PC-9 (cell line): ENCODE results near the gene HCN4. TPM values are rescaled to one million over a fixed set of nuclear protein-coding genes. Genes with fewer than 3 reads are reported as not detected.

Experiments used
- BruUV-seq: library from RNA; stranded (reverse); fragments of 400-500 nt; replicated peaks from 2 replicates; lab custom pipeline; 2021; lab: Mats Ljungman, UMichigan
- CTCF ChIA-PET: fragments of 300-600 bp; sonication (Branson Sonifier 250); formaldehyde crosslinking; loops from one replicate; lab custom pipeline; 2022; ENCODE audit warnings: antibody characterized with exemption; lab: Charles Lee
- POLR2A ChIA-PET: fragments of 300-600 bp; sonication (Branson Sonifier 250); formaldehyde crosslinking; loops from one replicate; lab custom pipeline; 2022; ENCODE audit warnings: antibody characterized with exemption; ENCODE audit not compliant: unreplicated experiment; lab: Charles Lee
- DNase-seq, 2 experiments: peaks; one replicate each; pipeline versions ENCODE4 v3.0.0 to v3.0.0-alpha.2; 2015 to 2022; ENCODE audit warnings: mixed read lengths in 1 of 2
- H2AFZ ChIP-seq: fragments of 200-600 bp; sonication (generic); 2 replicates; pipeline ENCODE4 v1.8.1; 2017; ENCODE audit warnings: antibody characterized with exemption
- H3F3A ChIP-seq: fragments of 200-600 bp; sonication (generic); 2 replicates; pipeline ENCODE4 v1.8.1; 2017; ENCODE audit warnings: antibody characterized with exemption, mild to moderate bottlenecking, low read depth; ENCODE audit not compliant: insufficient read depth
- H3K27ac ChIP-seq: fragments of 200-600 bp; sonication (generic); 2 replicates; pipeline ENCODE4 v1.6.1; 2016; ENCODE audit warnings: mixed run types
- H3K27me3 ChIP-seq: fragments of 200-600 bp; sonication (generic); 2 replicates; pipeline ENCODE4 v1.6.1; 2016; ENCODE audit warnings: low read depth, mixed run types; ENCODE audit not compliant: insufficient read depth
- H3K36me3 ChIP-seq: fragments of 200-600 bp; sonication (generic); 2 replicates; pipeline ENCODE4 v1.6.1; 2016; ENCODE audit warnings: low read depth, mixed run types
- H3K4me1 ChIP-seq: fragments of 200-600 bp; sonication (generic); replicated peaks from 2 replicates; pipeline ENCODE4 v1.6.1; 2016; ENCODE audit warnings: mixed run types; ENCODE audit not compliant: insufficient read depth
- H3K4me2 ChIP-seq: fragments of 200-600 bp; sonication (generic); 2 replicates; pipeline ENCODE4 v1.6.1; 2017; ENCODE audit warnings: mixed run types
- H3K4me3 ChIP-seq: fragments of 200-600 bp; sonication (generic); 2 replicates; pipeline ENCODE4 v1.6.1; 2016; ENCODE audit warnings: mixed run types
- H3K79me2 ChIP-seq: fragments of 200-600 bp; sonication (generic); 2 replicates; pipeline ENCODE4 v1.6.1; 2017; ENCODE audit warnings: low read depth, mixed run types
- H3K9me2 ChIP-seq: fragments of 200-600 bp; sonication (generic); 2 replicates; pipeline ENCODE4 v1.8.1; 2017; ENCODE audit warnings: mild to moderate bottlenecking; ENCODE audit not compliant: insufficient read depth
- H3K9me3 ChIP-seq: fragments of 200-600 bp; sonication (generic); 2 replicates; pipeline ENCODE4 v1.8.1; 2016; ENCODE audit warnings: low read depth; ENCODE audit not compliant: insufficient read depth
- H4K20me1 ChIP-seq: fragments of 200-600 bp; sonication (generic); 2 replicates; pipeline ENCODE4 v1.8.1; 2017; ENCODE audit not compliant: insufficient read depth
- EZH2 ChIP-seq: fragments of 200-600 bp; sonication (generic); IDR thresholded peaks from 2 replicates; pipeline ENCODE4 v1.8.0; 2017; ENCODE audit warnings: antibody characterized with exemption, low read depth
- intact Hi-C: fragments of 100-400 bp; cut with micrococcal nuclease; formaldehyde crosslinking; loops from one replicate; pipeline ENCODE4 v1.10.0; 2022; ENCODE audit not compliant: unreplicated experiment
- total RNA-seq: library from RNA; stranded (reverse); gene quantifications from 2 replicates; pipeline ENCODE4 v1.2.3, GENCODE V29; 2021
- TF ChIP-seq, protein P1 (sequence below): fragments of 200-600 bp; sonication (generic); conservative IDR thresholded peaks from 2 replicates; pipeline ENCODE4 v1.6.1; 2017; ENCODE audit warnings: mixed run types, antibody characterized with exemption, mild to moderate bottlenecking, moderate library complexity

Gene HCN4
- total RNA-seq, 1 experiment from 2014 or later, result not detected

DNA sequence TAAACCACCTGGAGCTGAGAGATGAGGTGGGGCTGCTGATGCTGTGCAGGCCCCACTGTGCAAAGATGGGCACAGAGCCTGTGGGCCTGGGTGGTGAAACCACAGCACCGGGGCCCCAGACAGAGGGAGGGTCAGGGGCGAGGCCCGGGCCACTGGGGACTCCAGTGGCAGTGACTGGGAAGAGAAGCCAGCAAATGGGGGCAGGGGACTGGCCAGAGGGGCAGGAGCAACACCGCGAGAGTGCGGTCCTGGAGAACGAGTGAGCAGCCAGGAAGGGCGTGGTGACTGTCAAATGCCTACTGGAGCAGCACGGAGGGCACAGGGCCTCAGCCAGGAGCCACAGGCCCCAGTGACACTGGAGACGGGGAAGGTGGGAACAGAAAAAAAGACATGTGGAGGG lies 39.8 kb downstream of the HCN4 start:
- intact Hi-C loops, result no loop called here
- CTCF ChIA-PET, result no interaction called here
- TF ChIP-seq EZH2, result no peak
- TF ChIP-seq, protein P1, sequence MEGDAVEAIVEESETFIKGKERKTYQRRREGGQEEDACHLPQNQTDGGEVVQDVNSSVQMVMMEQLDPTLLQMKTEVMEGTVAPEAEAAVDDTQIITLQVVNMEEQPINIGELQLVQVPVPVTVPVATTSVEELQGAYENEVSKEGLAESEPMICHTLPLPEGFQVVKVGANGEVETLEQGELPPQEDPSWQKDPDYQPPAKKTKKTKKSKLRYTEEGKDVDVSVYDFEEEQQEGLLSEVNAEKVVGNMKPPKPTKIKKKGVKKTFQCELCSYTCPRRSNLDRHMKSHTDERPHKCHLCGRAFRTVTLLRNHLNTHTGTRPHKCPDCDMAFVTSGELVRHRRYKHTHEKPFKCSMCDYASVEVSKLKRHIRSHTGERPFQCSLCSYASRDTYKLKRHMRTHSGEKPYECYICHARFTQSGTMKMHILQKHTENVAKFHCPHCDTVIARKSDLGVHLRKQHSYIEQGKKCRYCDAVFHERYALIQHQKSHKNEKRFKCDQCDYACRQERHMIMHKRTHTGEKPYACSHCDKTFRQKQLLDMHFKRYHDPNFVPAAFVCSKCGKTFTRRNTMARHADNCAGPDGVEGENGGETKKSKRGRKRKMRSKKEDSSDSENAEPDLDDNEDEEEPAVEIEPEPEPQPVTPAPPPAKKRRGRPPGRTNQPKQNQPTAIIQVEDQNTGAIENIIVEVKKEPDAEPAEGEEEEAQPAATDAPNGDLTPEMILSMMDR, result no peak

DNA sequence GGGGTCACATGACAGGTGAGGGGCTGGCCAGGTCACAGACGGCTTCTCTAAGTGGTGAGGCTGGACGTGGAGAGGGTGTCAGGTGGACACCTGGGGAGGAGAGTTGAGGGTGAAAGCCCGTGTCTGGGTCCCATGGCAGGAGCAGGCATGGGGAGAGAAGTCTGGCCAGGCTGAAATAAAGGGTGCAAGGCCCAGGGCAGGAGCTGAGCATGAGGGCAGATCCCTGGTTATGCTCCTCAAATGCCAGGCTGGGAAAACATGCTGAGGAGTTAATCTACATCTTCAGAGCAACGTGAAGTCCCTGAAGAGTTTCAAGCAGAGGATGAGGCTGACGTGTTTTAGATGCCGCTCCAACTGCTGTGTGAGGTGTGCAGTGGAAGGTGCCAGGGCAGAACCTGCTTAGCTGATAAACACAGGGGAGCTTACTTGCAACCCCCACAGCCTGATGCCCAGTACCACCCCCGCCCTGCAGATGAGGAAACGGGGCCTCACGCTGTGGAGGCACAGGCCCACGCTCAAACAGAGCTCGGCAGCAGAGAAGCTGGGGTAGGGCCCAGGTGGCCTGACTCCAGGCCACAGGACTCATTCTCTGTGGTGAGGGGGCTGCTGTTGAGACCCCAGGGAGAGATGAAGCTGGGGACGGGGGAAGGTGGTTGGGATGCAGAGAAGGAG lies 40.5 kb downstream of the HCN4 start:
- Histone ChIP-seq H3K79me2 (no peaks in the 10 kb centered on the region), H3K4me2 (no peak overlapping the region), H3K4me1 (no peaks in the 10 kb centered on the region), H3F3A (no peaks in the 10 kb centered on the region), H3K27ac (no peak overlapping the region), H3K4me3 (no peak overlapping the region), H4K20me1 (no peaks in the 10 kb centered on the region), H3K27me3 (peaks cover 2% of the 10 kb centered on the region; the same call in 1 of the 2 replicates), H2AFZ (no peak overlapping the region), H3K9me2 (no peaks in the 10 kb centered on the region), H3K36me3 (no peaks in the 10 kb centered on the region), H3K9me3 (no peaks in the 10 kb centered on the region)
- CTCF ChIA-PET, result no interaction called here
- no peak for DNase-seq
- TF ChIP-seq, protein P1, result no peak
- no peak for TF ChIP-seq EZH2
- intact Hi-C loops, result no loop called here
- POLR2A ChIA-PET, result no interaction called here
- no TSS peak for BruUV-seq

More for the DNA sequence above, 39.8 kb downstream of the HCN4 start:
- no peak for DNase-seq
- H3K27ac ChIP-seq, result no peak overlapping the region
- no peaks in the 10 kb centered on the region for H3K36me3 ChIP-seq
- no peaks in the 10 kb centered on the region for H3F3A ChIP-seq
- POLR2A ChIA-PET, result no interaction called here
- H3K79me2 ChIP-seq, result no peaks in the 10 kb centered on the region
- no peaks in the 10 kb centered on the region for H4K20me1 ChIP-seq
- H3K4me3 ChIP-seq, result no peak overlapping the region
- BruUV-seq, result no TSS peak
- H3K9me3 ChIP-seq, result no peaks in the 10 kb centered on the region
- H3K9me2 ChIP-seq, result no peaks in the 10 kb centered on the region
- no peaks in the 10 kb centered on the region for H3K4me1 ChIP-seq
- no peak overlapping the region for H3K4me2 ChIP-seq
- no peak overlapping the region for H2AFZ ChIP-seq
- H3K27me3 ChIP-seq, result peaks cover 4% of the 10 kb centered on the region; the same call in 1 of the 2 replicates

DNA sequence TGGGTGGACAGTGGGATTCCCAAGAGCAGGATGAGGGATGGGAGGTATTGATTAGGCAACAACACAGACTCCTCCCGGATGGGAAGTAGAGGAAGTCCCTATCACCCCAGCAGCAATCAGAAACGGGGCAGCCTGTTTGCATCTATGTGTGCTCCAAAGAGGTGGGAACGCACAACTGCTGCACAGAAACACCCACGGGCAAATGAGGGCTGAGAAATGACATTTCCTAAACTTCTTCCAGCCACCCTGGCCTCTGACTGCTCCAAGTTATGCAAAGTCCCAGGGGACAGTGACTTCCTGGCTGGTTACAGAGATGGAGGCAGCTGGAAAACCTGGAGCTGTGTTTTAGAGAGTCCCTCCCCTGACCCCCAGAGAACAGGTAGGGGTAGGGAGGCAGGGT lies 42.6 kb downstream of the HCN4 start:
- Histone ChIP-seq H3K27me3 (peaks cover 2% of the 10 kb centered on the region; the same call in 1 of the 2 replicates), H3K4me2 (no peak overlapping the region), H3K9me3 (no peaks in the 10 kb centered on the region), H3F3A (no peaks in the 10 kb centered on the region), H3K4me1 (no peaks in the 10 kb centered on the region), H3K9me2 (no peaks in the 10 kb centered on the region), H3K27ac (no peak overlapping the region), H4K20me1 (no peaks in the 10 kb centered on the region), H3K4me3 (no peak overlapping the region), H2AFZ (no peak overlapping the region), H3K79me2 (no peaks in the 10 kb centered on the region), H3K36me3 (no peaks in the 10 kb centered on the region)
- no TSS peak for BruUV-seq
- ChIA-PET POLR2A (no interaction called here), CTCF (interaction anchor here (0.7 kb wide), 1 partner anchor 315 kb away, joined by 3 read pairs; no protein-coding TSS in a partner anchor)
- TF ChIP-seq, protein P1, result no peak
- no peak for TF ChIP-seq EZH2
- no peak for DNase-seq
- intact Hi-C loops, result no loop called here
